Measurements from ENCODE around the gene TMEM91. TPM values are rescaled to one million over a fixed set of nuclear protein-coding genes. Genes with fewer than 3 reads are reported as not detected.

TMEM91 gene
- total RNA-seq, 1 donor from 2014 or later: 7.6 TPM

GRCh38 chr19:41420101-41420880 lies 44.0 kb downstream of the TMEM91 start:
- Histone ChIP-seq H3K36me3 (ENCODE audit: control insufficient read depth, insufficient read depth, low read length) (peaks cover 28% of the 10 kb centered on the region), H3K4me3 (ENCODE audit: low read depth, low read length) (no peak overlapping the region), H3K27me3 (ENCODE audit: control insufficient read depth, insufficient read depth, low read length) (no peaks in the 10 kb centered on the region)
- DNase-seq (ENCODE audit: low read depth): no peak
- no peak for FAIRE-seq
- no peak for TF ChIP-seq CTCF (IDR thresholded peaks at IDR 0.05; ENCODE audit: insufficient read depth, low read length, severe bottlenecking)

- FAIRE-seq (no peak), DNase-seq (ENCODE audit: low read depth) (no peak)
- H3K27me3 ChIP-seq (ENCODE audit: control insufficient read depth, insufficient read depth, low read length): no peaks in the 10 kb centered on the region
- H3K4me3 ChIP-seq (ENCODE audit: low read depth, low read length): no peak overlapping the region
- H3K36me3 ChIP-seq (ENCODE audit: control insufficient read depth, insufficient read depth, low read length): peaks cover 34% of the 10 kb centered on the region
- TF ChIP-seq CTCF (IDR thresholded peaks at IDR 0.05; ENCODE audit: insufficient read depth, low read length, severe bottlenecking): no peak
These were observed 45.0 kb downstream of the TMEM91 start for GRCh38 chr19:41421314-41421713.

GRCh38 chr19:41421973-41422372 lies 45.6 kb downstream of the TMEM91 start:
- Histone ChIP-seq H3K4me3 (ENCODE audit: low read depth, low read length) (no peak overlapping the region), H3K36me3 (ENCODE audit: control insufficient read depth, insufficient read depth, low read length) (peaks cover 31% of the 10 kb centered on the region), H3K27me3 (ENCODE audit: control insufficient read depth, insufficient read depth, low read length) (no peaks in the 10 kb centered on the region)
- no peak for TF ChIP-seq CTCF (IDR thresholded peaks at IDR 0.05; ENCODE audit: insufficient read depth, low read length, severe bottlenecking)
- FAIRE-seq (no peak), DNase-seq (ENCODE audit: low read depth) (no peak)

- DNase-seq (ENCODE audit: low read depth) (no peak), FAIRE-seq (no peak)
- no peak for TF ChIP-seq CTCF (IDR thresholded peaks at IDR 0.05; ENCODE audit: insufficient read depth, low read length, severe bottlenecking)
- no peak overlapping the region for H3K4me3 ChIP-seq (ENCODE audit: low read depth, low read length)
- H3K36me3 ChIP-seq (ENCODE audit: control insufficient read depth, insufficient read depth, low read length): peaks cover 30% of the 10 kb centered on the region
- H3K27me3 ChIP-seq (ENCODE audit: control insufficient read depth, insufficient read depth, low read length): no peaks in the 10 kb centered on the region
These were observed 46.1 kb downstream of the TMEM91 start for GRCh38 chr19:41422456-41422855.

GRCh38 chr19:41422955-41423354 lies 46.6 kb downstream of the TMEM91 start:
- Histone ChIP-seq H3K36me3 (ENCODE audit: control insufficient read depth, insufficient read depth, low read length) (peaks cover 30% of the 10 kb centered on the region), H3K4me3 (ENCODE audit: low read depth, low read length) (no peak overlapping the region), H3K27me3 (ENCODE audit: control insufficient read depth, insufficient read depth, low read length) (no peaks in the 10 kb centered on the region)
- TF ChIP-seq CTCF (IDR thresholded peaks at IDR 0.05; ENCODE audit: insufficient read depth, low read length, severe bottlenecking): no peak
- DNase-seq (ENCODE audit: low read depth) (no peak), FAIRE-seq (no peak)

All from bronchial epithelial cell (primary cell).